NCI-H146 treated with DMSO at 0.1 percent for 48 hours (cell line): ENCODE data around the gene RUBCN.
"Not testable (repeated sequence)": the region's sequence is repeated elsewhere in the genome, so short reads cannot be mapped to it uniquely, and the experiment has no call there.

Experiments used
- DNase-seq: peaks from one replicate; lab custom pipeline; 2025; ENCODE audit not compliant: unreplicated experiment; lab: John Stamatoyannopoulos, UW

Gene RUBCN

DNA sequence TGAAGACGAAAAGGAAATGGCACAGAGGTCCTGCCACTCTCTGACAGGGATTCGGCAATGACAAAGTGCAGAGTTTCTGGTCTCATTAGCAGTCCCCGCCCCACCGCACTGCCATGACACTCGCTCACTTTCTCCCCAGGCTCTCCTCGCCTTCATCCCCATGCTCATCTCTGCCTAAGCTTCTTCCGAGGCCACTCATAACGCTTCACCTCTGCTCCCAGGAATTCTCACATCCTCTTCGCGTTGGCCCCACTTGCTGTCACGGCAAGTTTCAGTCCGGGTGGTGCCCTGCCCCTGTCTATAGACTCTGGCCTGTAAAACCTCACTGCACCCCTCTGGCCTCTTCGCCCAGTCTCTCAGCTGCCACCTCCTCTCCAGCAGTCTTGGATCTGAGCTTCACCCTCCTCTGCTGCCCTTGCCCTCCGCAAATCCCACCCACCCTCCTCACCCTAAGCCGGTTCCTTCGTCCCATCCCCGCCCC is 654 bp downstream of the RUBCN start:
- DNase-seq = peak; percentile 46

DNA sequence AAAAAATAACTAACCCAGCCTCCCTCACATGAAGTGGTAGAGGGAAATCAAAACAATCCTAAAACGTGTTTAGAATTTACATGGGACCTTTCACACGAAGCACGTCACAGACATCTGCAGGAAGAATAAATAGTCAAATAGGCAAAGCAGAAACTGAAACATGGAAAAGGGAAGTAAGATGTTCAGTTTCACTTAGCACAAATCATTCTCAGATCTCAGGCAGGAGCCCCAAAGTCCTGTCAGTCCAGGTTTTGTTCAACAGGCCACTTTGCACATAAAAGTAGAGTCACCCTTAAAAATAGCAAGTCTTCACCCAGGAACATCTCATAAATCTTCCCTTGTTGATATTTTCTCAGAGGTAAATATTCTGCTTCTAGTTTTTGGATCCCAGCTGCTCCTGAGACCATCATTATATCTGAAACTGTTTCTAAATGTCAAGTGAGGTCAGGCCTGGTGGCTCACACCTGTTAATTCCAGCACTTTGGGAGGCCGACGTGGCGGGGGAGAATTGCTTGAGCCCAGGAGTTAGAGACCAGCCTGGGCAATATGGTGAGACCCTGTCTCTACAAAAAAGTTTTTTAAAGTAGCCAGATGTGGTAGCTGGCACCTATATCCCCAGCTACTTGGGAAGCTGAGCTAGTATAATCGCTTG is 1.9 kb downstream of the RUBCN start:
- DNase-seq = no peak

DNA sequence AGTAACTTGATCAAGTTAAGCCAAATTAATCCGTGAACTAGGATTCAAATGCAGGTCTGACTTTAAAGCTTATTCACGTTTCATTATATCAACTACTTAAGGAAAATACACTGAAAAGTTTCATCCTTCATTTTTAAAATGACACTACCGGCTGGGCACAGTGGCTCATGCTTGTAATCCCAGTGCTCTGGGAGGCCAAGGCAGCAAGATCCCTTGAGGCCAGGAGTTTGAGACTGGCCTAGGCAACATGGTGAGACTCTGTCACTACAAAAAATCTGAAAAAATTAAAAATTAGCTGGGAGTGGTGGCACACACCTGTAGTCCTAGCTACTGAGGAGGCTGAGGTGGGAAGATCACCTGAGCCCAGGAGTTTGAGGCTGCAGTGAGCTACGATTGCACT is 3.7 kb downstream of the RUBCN start:
- DNase-seq = no peak

DNA sequence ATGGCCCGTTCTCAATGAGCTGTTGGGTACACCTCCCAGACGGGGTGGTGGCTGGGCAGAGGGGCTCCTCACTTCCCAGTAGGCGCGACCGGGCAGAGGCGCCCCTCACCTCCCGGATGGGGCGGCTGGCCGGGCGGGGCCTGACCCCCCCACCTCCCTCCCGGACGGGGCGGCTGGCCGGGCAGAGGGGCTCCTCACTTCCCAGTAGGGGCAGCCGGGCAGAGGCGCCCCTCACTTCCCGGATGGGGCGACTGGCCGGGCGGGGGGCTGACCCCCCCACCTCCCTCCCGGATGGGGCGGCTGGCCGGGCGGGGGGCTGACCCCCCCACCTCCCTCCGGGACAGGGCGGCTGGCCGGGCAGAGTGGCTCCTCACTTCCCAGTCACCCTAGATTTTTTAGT is 5.2 kb downstream of the RUBCN start:
- DNase-seq = not testable (repeated sequence)

DNA sequence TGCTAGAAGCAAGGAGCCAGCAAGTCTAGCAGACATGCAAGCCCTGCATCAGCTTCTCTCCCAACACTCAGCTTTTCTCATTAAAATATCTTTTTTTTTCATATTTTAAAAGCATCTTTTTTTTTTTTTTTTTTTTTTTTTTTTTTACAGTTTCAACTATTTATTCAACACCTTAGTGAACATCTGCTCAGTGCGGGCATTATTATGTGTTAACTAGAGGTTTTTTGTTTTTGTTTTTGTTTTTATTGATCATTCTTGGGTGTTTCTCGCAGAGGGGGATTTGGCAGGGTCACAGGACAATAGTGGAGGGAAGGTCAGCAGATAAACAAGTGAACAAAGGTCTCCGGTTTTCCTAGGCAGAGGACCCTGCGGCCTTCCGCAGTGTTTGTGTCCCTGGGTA is 5.9 kb downstream of the RUBCN start:
- DNase-seq = not testable (repeated sequence)

DNA sequence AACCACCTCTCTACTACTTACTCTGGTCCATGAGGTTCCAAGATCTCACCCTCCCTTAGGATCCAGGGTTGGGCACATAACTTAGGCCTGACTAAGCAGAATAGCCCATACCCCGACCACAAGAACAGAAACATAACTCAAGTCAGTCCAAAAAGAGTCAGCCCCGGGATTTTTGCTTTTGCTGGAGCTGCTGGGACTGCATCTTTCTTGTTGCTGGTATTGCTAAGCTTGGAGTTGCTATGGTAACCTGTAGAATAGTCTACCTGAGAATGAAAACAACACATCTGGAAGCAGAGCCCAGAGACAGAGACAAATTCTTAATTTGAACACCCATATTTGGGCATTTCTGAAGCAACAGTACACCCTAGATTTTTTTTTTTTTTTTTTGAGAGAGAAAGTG is 6.5 kb downstream of the RUBCN start:
- DNase-seq = no peak

DNA sequence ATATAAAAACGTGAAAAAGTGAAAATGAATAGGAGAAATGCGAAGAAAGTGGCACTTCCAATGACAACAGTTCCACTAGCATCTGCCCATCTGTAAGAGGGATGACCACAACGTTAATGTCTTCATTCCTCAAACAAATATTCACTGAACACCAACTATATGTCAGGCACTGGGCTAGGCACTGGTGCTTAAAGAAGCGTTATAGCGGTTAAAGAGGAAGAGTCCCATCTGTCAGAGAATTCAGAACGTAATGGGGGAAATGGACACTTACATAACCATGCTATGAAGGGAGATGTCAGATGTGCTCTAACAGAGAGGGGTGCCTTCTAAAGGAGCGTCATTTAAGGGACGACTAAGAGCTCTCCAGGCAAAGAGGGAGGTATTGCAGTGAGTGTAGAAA is 8.2 kb downstream of the RUBCN start:
- DNase-seq = no peak

DNA sequence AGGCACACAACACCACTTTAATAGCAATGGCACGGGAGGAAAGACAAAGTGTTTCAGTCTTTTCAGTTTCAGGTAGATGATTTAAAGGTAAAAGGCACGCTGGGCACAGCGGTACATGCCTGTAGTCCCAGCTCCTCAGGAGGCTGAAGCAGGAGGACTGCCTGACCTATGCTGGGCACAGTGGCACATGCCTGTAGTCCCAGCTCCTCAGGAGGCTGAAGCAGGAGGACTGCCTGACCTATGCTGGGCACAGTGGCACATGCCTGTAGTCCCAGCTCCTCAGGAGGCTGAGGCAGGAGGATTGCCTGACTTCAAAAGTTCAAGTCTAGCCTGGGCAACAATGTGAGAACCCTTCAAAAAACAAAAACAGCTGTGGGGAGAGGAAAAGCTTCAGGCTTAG is 8.8 kb downstream of the RUBCN start:
- not testable (repeated sequence) for DNase-seq

DNA sequence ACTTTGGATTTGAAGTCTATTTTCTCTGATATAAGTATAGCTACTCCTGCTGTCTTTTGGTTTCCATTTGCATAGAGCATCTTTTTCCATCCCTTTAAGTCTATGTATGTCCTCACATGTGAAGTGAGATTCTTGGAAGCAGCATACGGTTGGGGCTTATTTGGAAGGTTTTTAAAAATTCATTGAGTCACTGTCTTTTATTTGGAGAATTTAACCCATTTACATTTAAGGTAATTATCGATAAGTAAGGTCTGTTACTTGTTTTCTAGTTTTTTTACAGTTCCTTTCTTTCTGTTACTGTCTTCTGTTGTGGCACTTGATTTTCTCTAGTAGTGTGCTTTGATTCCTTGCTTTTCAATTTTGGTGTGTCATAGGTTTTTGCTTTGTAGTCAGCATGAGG is 14.0 kb downstream of the RUBCN start:
- DNase-seq = no peak

DNA sequence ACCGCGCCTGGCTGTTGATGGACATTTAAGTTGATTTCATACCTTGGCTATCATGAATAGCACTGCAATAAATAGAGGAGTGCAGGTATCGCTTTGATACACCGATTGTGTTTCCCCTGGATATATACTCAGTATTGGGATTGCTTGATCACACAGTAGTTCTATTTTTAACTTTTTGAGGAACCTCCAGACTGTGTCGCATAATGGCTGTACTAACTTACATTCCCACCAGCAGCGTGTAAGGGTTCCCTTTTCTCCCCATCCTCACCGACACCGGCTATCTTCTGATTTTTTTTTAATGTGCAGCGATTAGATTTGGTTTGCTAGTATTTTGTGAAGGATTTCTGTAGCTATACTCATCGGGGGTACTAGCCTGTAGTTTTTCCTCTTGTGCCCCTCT is 16.0 kb downstream of the RUBCN start:
- DNase-seq = no peak

DNA sequence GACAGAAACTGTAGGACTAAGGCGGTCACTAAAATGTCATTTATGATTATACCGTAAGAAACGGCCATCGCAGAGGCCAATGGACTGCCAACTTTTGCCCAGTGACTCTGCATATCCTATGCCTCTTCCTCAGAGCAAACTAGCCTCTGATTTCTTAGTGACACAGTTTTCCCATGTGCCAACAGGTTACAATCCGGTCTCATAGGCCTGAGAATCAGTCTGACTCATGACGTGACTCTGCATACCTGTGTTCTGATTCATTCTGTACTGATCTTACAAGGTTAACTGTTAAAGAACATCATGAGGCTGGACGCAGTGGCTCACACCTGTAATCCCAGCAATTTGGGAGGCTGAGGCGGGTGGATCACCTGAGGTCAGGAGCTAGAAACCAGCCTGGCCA is 17.8 kb downstream of the RUBCN start:
- DNase-seq = no peak

DNA sequence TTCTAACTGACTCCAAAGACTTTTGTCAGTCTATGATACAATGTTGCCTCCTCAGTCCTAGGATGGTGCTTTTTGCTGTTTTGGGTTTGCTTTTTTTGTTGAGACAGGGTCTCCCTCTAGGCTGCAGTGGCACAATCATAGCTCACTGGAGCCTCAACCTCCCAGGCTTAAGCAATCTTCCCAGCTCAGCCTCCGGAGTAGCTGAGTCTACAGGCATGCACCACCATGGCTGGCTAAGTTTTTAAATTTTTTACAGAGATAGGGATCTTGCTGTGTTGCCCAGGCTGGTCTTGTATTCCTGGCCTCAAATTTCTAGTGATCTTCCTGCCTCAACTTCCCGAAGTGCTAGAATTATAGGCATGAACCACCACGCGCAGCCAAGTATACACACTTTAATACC is 22.5 kb downstream of the RUBCN start:
- no peak for DNase-seq

DNA sequence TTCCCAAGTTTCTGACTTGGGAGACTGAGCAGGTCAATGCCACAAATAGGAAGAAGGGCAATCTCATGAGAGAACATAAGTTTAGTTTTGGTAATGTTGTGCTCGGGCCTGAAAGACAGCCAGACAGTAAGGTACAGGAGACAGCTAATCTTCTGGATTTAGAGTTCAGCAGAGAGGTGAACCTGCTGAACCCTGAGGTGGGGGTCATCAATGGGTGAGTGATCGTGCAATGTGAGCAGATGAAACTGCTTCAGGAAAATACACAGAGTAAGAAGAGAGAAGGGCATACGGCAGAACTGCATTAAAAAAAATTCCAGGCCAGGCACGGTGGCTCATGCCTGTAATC is 23.3 kb downstream of the RUBCN start:
- no peak for DNase-seq

DNA sequence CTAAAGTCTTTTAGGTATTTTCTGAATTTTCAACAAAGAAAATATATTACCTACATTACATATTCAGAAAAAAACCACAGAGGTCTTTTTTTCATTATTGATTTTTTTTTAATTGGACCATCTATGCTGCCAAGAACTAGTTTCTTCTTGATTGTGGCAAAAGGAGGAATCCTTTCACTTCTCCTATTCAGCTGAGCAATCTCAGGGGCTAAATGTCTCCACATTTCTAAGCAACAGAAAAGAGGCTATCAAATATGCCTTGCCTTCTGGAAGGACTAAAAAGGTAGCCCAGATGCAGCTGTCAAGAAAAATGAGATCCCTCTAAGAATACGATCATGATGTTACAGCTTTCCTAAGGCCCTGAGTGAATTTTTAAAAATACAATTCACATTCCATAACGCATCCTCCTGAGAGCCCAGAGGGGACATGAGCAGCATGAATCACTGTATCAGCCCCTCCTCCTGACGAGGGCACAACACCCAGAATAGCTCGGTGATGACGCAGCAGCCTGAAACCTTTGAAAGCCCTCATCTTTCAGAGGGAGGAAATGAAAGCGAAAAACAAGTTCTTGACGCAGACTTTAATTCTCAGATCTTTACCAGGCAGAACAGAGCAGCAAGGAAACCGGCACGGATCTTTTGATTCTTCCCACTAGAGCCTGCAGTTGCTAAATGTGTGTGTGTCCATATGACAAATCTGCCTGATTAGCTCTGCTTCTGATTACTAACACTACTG is 24.6 kb downstream of the RUBCN start:
- DNase-seq = no peak

DNA sequence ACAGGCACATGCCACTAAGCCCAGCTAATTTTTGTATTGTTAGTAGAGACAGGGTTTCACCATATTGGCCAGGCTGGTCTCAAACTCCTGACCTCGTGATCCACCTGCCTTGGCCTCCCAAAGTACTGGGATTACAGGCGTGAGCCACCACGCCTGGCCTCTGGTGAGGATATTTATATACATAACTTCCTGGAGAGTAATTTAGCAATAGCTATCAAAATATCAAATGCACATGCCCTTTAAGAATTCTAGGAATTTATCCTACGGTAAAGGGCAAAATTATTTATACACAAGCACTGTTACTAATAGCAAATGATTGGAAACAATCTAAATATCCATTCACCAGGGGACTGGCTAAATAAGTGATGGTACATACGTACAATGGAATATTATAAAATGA is 25.7 kb downstream of the RUBCN start:
- DNase-seq = not testable (repeated sequence)

DNA sequence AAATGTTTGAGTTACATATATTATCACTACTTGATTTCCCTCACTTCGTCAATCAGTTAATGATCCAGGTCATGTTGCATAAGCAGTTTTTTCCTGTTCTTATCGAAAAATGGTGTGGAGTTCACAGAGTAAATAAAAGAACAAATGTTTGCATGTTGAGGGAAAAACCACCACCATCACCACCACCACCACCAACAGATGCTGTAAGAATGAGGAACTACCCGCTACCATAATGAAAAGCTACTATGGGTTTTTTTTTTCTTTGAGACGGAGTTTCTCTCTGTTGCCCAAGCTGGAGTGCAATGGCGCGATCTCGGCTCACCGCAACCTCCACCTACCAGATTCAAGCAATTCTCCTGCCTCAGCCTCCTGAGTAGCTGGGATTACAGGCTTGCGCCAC is 27.6 kb downstream of the RUBCN start:
- no peak for DNase-seq

DNA sequence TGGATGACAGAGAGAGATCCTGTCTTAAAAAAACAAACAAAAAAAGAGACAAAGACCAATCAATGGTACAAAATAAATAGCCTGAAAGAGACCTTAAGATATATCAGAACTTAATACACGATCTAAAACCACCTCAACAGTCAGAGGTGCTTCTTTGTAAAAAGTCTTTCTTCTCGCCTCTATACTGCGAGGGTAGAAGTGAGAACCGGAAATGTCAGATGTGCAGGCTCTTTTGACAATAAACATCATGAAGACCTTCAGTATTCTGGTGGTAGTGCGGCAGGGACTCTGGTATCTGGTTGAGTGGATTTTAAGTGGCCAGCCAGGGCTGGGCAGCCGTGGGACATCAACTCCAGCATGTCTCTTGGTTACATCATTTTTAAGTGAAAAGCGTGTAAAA is 30.0 kb downstream of the RUBCN start:
- no peak for DNase-seq

DNA sequence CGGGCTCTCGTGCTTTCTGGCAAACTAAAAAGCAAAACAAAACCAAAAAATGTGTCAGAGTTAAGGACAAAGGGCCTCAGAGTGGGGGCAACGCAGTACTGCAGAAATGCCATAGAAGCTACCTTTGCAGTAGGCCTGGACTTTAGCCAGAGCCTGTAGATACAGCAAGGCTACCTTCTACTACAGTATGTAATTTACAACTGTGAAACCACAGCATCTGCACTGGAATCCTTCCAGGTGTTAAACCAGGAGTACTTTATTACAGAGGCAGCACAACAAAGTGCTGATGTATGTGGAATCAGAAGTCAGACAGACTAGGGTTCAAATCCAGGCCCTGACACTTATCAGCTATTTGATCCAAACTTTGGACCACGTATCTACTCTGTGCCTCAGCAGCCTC is 34.9 kb downstream of the RUBCN start:
- no peak for DNase-seq

DNA sequence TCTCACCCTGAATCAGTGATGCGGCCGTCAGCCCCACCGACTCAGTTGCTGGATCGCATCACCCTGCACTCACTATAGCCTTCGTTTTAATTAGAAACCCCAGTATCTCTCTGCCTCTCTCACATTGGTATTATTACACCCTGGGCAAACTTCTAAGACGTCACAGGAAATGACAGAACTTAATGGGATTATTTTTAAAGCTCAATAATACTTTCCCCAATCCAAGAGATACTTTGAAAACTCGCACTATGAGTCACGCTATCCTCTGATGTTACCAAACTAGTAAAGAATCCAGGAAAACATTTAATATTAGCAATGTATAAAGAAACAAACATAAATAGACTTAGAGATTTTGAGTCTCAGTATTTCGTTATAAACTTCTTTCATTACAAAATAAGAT is 36.6 kb downstream of the RUBCN start:
- DNase-seq = no peak

DNA sequence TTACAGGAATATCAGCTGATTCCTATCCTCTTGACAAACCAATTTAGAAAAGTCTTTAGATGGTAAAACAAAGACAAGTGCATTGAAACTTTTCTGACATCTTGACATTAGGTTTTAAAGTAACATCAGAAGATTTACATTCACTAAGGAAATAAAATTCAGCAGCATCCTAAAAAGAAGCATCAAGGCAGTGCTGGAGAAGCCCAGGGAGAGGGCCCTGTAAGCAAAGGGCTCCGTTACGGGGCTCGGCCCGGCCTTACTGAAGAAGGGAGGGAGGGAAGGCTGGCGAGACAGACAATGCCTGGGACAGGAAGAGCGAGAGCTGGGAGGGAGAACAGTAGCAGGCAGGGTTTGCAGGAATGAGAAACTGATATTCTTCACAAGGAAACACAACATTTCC is 39.3 kb downstream of the RUBCN start:
- no peak for DNase-seq

DNA sequence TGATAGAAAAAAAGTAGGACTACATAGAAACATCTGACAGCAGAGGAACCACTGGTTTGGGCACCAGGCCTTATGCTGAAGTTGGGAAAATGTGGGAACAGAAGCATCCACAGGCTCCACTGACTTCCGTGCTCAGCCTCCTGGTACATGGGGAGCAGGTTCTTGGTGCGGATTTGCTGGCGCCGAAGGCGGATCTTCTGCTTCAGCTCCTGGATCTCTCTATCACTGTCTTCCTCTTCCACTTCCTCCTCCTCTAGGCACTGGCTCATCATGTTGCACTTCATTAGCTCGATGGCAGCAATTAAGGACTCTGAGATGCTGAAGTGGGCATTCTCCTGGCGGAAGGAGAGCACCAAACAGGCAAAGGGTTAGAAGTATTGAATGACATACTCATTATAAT is 42.5 kb downstream of the RUBCN start:
- DNase-seq = no peak

DNA sequence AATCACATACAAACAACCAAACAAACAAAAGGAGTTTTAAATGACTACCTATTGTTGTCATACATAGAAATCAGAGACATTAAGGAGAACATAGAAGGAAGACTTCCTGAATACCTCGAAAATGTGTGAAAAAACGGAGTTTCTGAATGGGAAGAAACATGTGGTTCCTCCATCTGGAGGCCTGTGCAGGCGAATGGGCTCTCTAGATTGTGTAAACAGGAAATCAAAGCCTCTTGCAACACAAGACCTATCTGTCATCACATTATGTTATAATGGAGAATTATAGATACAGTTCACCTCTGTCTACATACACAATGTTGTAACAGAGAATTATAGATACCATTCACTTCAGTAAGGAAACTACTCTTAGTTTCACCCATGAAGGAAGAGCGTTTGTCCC is 44.1 kb downstream of the RUBCN start:
- DNase-seq = no peak

DNA sequence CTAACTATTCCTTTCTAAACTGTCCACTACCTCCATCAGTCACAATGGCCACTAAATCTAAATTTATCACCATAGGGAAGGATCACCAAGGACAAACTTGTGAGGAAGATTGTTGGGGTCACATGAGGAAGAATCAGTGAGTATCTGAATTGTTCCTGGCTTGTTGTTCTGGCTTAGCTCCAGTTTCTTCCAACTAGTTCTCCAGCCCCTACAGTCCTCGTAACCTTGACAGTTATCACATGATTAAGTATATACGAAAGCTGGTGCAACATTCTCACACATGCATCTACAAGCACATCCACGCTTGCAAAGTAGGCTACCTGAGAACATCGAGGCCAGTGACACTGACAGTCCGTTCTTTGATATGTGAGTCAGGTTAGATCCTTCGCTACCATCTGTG is 46.0 kb downstream of the RUBCN start:
- DNase-seq = no peak
